ENCODE data around the gene SORCS2.

DNA sequence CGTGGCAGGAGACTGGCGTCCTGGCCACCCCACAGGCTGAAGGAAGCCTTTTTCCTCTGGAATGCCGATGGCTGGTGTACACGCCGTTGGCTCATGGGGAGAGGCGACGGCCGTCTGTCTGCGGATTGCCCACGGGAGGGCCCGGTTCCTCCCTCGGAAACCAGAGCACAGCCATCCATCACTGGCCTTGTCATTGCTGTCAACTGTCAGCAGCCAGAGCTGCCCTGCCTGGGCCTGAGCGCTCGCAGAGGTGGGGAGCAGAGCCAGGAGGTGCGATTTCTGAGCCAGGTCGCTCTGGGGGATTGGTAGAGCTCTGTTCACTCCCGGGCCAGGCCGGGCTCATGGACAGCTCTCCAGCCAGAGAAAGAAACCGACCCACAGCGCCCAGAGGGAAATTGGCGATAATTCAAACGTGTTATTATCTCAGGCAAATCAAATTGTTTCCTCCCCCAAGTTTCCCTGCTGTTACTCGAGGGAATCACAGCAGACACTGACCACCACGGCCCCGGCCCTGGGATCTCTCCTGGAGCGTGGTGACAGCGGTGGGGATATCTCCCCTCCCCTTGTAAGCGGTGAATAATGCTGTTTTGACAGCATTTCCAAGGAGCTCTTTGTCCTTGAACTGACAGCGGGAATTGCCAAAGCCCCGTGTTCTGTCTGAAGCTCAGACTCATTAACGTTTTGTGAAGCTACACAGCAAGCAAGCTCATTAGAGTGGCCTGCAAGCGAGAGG lies 463.3 kb downstream of the SORCS2 start:
- TF ChIP-seq EZH2 (IDR thresholded peaks at IDR 0.05; ENCODE audit: low read length, unreplicated experiment) (no peak), EZH2phosphoT487 (IDR thresholded peaks at IDR 0.05; ENCODE audit: borderline replicate concordance, low read length) (no peak)
- TF ChIP-seq, protein P1, sequence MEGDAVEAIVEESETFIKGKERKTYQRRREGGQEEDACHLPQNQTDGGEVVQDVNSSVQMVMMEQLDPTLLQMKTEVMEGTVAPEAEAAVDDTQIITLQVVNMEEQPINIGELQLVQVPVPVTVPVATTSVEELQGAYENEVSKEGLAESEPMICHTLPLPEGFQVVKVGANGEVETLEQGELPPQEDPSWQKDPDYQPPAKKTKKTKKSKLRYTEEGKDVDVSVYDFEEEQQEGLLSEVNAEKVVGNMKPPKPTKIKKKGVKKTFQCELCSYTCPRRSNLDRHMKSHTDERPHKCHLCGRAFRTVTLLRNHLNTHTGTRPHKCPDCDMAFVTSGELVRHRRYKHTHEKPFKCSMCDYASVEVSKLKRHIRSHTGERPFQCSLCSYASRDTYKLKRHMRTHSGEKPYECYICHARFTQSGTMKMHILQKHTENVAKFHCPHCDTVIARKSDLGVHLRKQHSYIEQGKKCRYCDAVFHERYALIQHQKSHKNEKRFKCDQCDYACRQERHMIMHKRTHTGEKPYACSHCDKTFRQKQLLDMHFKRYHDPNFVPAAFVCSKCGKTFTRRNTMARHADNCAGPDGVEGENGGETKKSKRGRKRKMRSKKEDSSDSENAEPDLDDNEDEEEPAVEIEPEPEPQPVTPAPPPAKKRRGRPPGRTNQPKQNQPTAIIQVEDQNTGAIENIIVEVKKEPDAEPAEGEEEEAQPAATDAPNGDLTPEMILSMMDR (conservative IDR thresholded peaks at IDR 0.05; ENCODE audit: low read depth, low read length): no peak

Measured in PC-3 (cell line).